Measurements from ENCODE around the gene OR52E8.

OR52E8 gene

DNA sequence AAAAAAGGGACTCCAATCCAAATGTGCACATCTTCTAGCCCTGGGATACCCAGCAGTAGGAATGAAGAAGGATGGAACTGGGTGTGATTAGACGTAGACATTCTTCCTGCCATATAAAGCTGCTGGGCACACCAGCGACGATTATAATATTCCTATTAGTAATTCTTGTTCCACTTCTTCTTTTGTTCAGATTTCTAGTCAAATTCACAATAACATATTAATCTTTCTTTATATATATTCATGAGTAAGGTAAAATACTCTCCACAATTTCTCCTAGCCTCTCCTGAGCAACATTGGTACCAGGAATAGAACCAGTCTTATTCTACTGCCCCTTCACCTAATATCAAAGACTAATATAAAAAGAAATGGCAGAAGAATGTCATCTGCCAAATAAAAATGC is at the start of gene OR52E8:
Gene OR52E8, minus strand, starts transcription at position 101 of the 400 bp plus-strand sequence. Its CDS starts 0 bp downstream, at position 101.
- no peak within 1 kb of the TSS for H3K27ac ChIP-seq
- TF ChIP-seq, protein P1, sequence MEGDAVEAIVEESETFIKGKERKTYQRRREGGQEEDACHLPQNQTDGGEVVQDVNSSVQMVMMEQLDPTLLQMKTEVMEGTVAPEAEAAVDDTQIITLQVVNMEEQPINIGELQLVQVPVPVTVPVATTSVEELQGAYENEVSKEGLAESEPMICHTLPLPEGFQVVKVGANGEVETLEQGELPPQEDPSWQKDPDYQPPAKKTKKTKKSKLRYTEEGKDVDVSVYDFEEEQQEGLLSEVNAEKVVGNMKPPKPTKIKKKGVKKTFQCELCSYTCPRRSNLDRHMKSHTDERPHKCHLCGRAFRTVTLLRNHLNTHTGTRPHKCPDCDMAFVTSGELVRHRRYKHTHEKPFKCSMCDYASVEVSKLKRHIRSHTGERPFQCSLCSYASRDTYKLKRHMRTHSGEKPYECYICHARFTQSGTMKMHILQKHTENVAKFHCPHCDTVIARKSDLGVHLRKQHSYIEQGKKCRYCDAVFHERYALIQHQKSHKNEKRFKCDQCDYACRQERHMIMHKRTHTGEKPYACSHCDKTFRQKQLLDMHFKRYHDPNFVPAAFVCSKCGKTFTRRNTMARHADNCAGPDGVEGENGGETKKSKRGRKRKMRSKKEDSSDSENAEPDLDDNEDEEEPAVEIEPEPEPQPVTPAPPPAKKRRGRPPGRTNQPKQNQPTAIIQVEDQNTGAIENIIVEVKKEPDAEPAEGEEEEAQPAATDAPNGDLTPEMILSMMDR (conservative IDR thresholded peaks at IDR 0.05): no peak

DNA sequence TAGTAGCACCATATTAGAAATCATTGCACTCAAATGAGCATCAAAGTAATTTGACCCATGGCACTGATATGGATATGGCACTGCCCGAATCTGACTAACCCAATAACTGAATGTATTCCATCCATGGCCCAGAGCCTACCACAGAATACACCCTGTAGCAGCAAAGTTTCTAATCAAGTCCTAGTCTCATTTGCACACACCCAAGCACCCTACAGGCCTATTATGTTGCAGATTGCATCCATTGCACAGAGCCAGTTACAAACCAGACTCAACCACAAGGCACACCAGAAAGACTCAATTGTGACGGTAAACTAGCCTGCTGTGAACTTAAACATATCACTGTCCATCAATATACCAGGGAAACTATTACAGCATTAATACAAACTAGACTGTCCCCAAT is 42.0 kb upstream of the OR52E8 start:
- TF ChIP-seq, protein P1 (conservative IDR thresholded peaks at IDR 0.05): no peak
- no peak overlapping the region for H3K27ac ChIP-seq

DNA sequence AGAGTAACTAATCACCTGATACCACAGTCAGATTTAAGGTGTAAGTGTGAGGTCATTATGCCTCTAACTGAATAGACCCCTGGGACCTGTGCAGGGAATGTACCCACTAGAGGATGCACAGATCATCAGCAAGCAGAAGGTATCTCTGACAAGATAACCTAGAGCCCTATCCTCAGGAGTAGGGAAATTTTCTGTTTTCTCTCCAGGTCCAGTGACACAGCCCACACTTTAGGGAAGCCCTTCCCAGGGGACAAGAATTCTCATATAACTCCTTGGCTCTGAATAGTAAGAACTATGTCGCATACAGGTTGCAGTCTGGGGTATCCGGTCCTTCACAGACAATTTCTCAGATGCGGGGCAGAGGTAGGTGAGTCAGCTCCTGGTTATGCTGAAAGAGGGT is 35.4 kb upstream of the OR52E8 start, which contains the start of gene OR52E5:
Gene OR52E5, plus strand, starts transcription at position 301 of the 400 bp plus-strand sequence. CDS start 7,569 bp downstream, outside the sequence.
- TF ChIP-seq, protein P1 (conservative IDR thresholded peaks at IDR 0.05): no peak
- H3K27ac ChIP-seq: no peak within 1 kb of the TSS

DNA sequence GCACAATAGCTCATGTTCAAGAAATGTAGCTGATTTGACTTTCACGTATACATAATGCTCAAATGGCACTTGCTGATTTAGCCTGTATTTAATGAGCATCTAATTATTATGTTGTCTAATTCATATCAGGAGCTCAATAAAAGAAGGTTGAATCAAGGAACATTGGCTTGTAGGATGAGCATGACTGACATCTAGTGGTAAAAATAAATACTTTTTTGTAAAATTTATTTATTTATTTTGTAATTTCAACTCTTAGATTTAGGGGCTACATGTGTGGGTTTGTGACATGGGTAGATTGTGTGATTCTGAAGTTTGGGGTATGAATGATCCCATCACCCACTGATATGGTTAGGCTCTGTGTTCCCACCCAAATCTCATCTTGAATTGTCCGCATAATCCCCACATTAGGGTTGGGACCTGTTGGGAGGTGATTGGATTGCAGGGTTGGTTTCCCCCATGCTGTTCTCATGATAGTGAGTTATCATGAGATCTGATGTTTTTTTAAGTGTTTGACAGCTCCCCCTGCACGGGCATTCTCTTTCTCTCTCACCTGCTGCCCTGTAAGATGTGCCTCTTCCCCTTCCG is 33.8 kb upstream of the OR52E8 start:
- no peak overlapping the region for H3K27ac ChIP-seq
- TF ChIP-seq, protein P1 (conservative IDR thresholded peaks at IDR 0.05): peak; percentile 74

DNA sequence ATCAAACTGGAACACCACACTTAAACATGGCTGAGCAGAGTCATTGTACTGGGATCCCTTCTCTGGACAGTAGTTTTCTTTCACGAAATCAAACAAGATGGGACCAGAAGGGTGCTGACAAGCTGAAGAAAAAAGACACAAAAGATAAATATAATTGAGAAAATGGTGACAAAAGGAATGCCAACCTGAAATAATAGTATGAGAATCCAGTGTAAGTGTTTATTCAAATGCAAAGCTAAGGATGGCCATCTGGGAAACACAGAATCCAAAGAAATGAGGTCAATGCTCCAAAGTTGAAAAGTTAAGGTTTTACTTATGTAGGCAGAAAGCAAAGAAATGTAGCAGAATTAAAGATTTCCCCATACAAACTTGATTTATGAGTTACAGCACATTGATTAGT is 30.2 kb upstream of the OR52E8 start:
- TF ChIP-seq, protein P1 (conservative IDR thresholded peaks at IDR 0.05): no peak
- no peak overlapping the region for H3K27ac ChIP-seq

DNA sequence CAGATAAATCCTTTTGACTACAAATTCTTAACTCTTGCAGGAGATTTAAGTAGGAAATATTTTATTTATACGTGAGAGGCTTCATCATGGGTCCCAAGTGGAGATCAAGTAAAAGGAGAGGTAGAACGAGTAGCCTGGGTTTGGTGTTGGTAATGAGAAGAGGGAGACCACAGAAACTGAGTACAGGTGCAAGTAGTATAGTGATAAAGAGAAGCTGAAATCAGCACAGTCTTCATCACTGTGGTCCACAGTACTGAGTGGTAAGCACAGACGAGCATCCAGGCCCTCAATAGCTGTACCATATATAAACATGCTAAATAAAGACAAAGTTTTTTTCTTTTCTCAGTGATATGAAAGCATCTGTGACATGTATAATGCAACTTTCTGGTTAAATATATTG is 29.7 kb upstream of the OR52E8 start:
- H3K27ac ChIP-seq: no peak overlapping the region
- TF ChIP-seq, protein P1 (conservative IDR thresholded peaks at IDR 0.05): no peak

DNA sequence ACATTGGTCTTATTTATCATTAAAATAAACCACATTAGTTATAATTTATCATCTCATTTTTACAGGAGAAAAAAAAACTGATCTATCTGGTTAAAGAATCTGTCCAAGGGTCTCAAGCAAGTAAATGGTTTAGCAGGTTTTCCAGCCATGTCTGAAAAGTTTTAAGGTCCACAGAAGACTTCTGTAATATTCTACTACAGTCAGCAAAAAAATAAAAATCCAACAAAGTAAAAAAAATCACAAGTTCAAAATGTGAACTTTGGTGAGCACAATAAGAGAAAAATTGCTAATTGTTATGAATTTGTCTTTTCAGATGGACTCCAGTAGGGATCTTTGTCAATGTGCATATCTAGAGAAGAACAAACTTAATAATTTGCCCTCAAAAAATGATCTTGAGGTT is 24.3 kb upstream of the OR52E8 start:
- TF ChIP-seq, protein P1 (conservative IDR thresholded peaks at IDR 0.05): no peak

More for the DNA sequence above, 24.3 kb upstream of the OR52E8 start:
- no peak overlapping the region for H3K27ac ChIP-seq
